ENCODE measurements around the gene ADM.

The ADM gene

GRCh38 chr11:10287140-10287539 is 17.7 kb upstream of the ADM start:
- Histone ChIP-seq H4K20me1 (ENCODE audit: low read depth, low read length) (no peaks in the 10 kb centered on the region), H3K27ac (ENCODE audit: low read depth, low read length) (no peak overlapping the region), H3K4me2 (ENCODE audit: low read depth, low read length, poor library complexity, severe bottlenecking) (no peak overlapping the region), H3K9ac (ENCODE audit: low read length) (no peak overlapping the region), H3K4me3 (ENCODE audit: insufficient read depth, low read length, poor library complexity, severe bottlenecking) (no peak overlapping the region), H3K9me3 (ENCODE audit: insufficient read depth, low read length) (no peaks in the 10 kb centered on the region), H3K36me3 (ENCODE audit: low read length) (no peaks in the 10 kb centered on the region), H2AFZ (ENCODE audit: low read depth, low read length, severe bottlenecking) (no peak overlapping the region), H3K9me2 (replicated peaks; ENCODE audit: insufficient read depth, low read length) (no peaks in the 10 kb centered on the region), H3K79me2 (ENCODE audit: insufficient read depth, low read length) (no peaks in the 10 kb centered on the region), H3F3A (ENCODE audit: insufficient read depth) (no peaks in the 10 kb centered on the region), H3K27me3 (ENCODE audit: low read length) (no peaks in the 10 kb centered on the region)
- TF ChIP-seq CTCF (IDR thresholded peaks at IDR 0.05; ENCODE audit: insufficient read depth, low read length, poor library complexity, severe bottlenecking) (no peak), EZH2phosphoT487 (conservative IDR thresholded peaks at IDR 0.05; ENCODE audit: low read length) (no peak)

- no peaks in the 10 kb centered on the region for H3K79me2 ChIP-seq (ENCODE audit: insufficient read depth, low read length)
- no peak overlapping the region for H3K9ac ChIP-seq (ENCODE audit: low read length)
- H3F3A ChIP-seq (ENCODE audit: insufficient read depth), result peaks cover 4% of the 10 kb centered on the region; the same call in 1 of the 2 replicates
- H3K4me2 ChIP-seq (ENCODE audit: low read depth, low read length, poor library complexity, severe bottlenecking), result no peak overlapping the region
- no peaks in the 10 kb centered on the region for H3K9me3 ChIP-seq (ENCODE audit: insufficient read depth, low read length)
- H3K36me3 ChIP-seq (ENCODE audit: low read length), result no peaks in the 10 kb centered on the region
- H3K4me3 ChIP-seq (ENCODE audit: insufficient read depth, low read length, poor library complexity, severe bottlenecking), result no peak overlapping the region
- no peaks in the 10 kb centered on the region for H3K9me2 ChIP-seq (replicated peaks; ENCODE audit: insufficient read depth, low read length)
- H2AFZ ChIP-seq (ENCODE audit: low read depth, low read length, severe bottlenecking), result no peak overlapping the region
- no peak overlapping the region for H3K27ac ChIP-seq (ENCODE audit: low read depth, low read length)
- TF ChIP-seq CTCF (IDR thresholded peaks at IDR 0.05; ENCODE audit: insufficient read depth, low read length, poor library complexity, severe bottlenecking) (no peak), EZH2phosphoT487 (conservative IDR thresholded peaks at IDR 0.05; ENCODE audit: low read length) (no peak)
- H3K27me3 ChIP-seq (ENCODE audit: low read length), result no peaks in the 10 kb centered on the region
- no peaks in the 10 kb centered on the region for H4K20me1 ChIP-seq (ENCODE audit: low read depth, low read length)
These were observed 16.8 kb upstream of the ADM start for GRCh38 chr11:10287766-10288715.

- Histone ChIP-seq H3K9ac (ENCODE audit: low read length) (no peak overlapping the region), H2AFZ (ENCODE audit: low read depth, low read length, severe bottlenecking) (no peak overlapping the region), H3K36me3 (ENCODE audit: low read length) (no peaks in the 10 kb centered on the region), H4K20me1 (ENCODE audit: low read depth, low read length) (no peaks in the 10 kb centered on the region), H3K79me2 (ENCODE audit: insufficient read depth, low read length) (no peaks in the 10 kb centered on the region), H3K9me2 (replicated peaks; ENCODE audit: insufficient read depth, low read length) (no peaks in the 10 kb centered on the region), H3K4me3 (ENCODE audit: insufficient read depth, low read length, poor library complexity, severe bottlenecking) (no peak overlapping the region), H3K9me3 (ENCODE audit: insufficient read depth, low read length) (no peaks in the 10 kb centered on the region), H3K27ac (ENCODE audit: low read depth, low read length) (no peak overlapping the region), H3F3A (ENCODE audit: insufficient read depth) (peaks cover 5% of the 10 kb centered on the region; the same call in 1 of the 2 replicates), H3K4me2 (ENCODE audit: low read depth, low read length, poor library complexity, severe bottlenecking) (no peak overlapping the region), H3K27me3 (ENCODE audit: low read length) (no peaks in the 10 kb centered on the region)
- no peak for TF ChIP-seq CTCF (IDR thresholded peaks at IDR 0.05; ENCODE audit: insufficient read depth, low read length, poor library complexity, severe bottlenecking)
- no peak for TF ChIP-seq EZH2phosphoT487 (conservative IDR thresholded peaks at IDR 0.05; ENCODE audit: low read length)
These were observed 15.8 kb upstream of the ADM start for GRCh38 chr11:10288881-10289764.

Data from SU-DHL-6 (cell line).